Endometrial microvascular endothelial cells (primary cell): ENCODE measurements around the gene TIAM1. TPM values are rescaled to one million over a fixed set of nuclear protein-coding genes. Genes with fewer than 3 reads are reported as not detected.

Experiments used
- in situ Hi-C: cut with HindIII; loops from 2 replicates; pipeline ENCODE4 v1.10.0; 2017; ENCODE audit warnings: low sequenced_read_pairs, low pct_unique_long_range_greater_than_20kb; ENCODE audit errors: inconsistent ontology term
- total RNA-seq: library from RNA; depleted of rRNA; stranded (reverse); fragments of >200 nt; gene quantifications from one replicate; pipeline ENCODE4 v1.2.3, GENCODE V29; 2015; ENCODE audit errors: inconsistent ontology term

The TIAM1 gene
- total RNA-seq, 1 donor from 2014 or later = 4.5 TPM

GRCh38 chr21:31265366-31266013 is 78.6 kb downstream of the TIAM1 start:
- in situ Hi-C loops = no loop called here

GRCh38 chr21:31264574-31264973 is 79.5 kb downstream of the TIAM1 start:
- in situ Hi-C loops = no loop called here

- in situ Hi-C loops = no loop called here
Observed at GRCh38 chr21:31262728-31263127, 81.3 kb downstream of the TIAM1 start.

- in situ Hi-C loops = no loop called here
Observed at GRCh38 chr21:31261759-31262158, 82.3 kb downstream of the TIAM1 start.

GRCh38 chr21:31260790-31261189 is 83.3 kb downstream of the TIAM1 start:
- in situ Hi-C loops = no loop called here

- in situ Hi-C loops = no loop called here
Observed at GRCh38 chr21:31258073-31258472, 86.0 kb downstream of the TIAM1 start.

- in situ Hi-C loops = no loop called here
Observed at GRCh38 chr21:31257265-31257664, 86.8 kb downstream of the TIAM1 start.

GRCh38 chr21:31255896-31256295 is 88.2 kb downstream of the TIAM1 start:
- in situ Hi-C loops = no loop called here

- in situ Hi-C loops = no loop called here
Observed at GRCh38 chr21:31255036-31255435, 89.0 kb downstream of the TIAM1 start.

GRCh38 chr21:31254131-31254530 is 89.9 kb downstream of the TIAM1 start:
- in situ Hi-C loops = no loop called here

- in situ Hi-C loops = no loop called here
Observed at GRCh38 chr21:31253684-31254083, 90.4 kb downstream of the TIAM1 start.

- in situ Hi-C loops = no loop called here
Observed at GRCh38 chr21:31252611-31253010, 91.5 kb downstream of the TIAM1 start.

- in situ Hi-C loops = no loop called here
Observed at GRCh38 chr21:31252091-31252490, 92.0 kb downstream of the TIAM1 start.

- in situ Hi-C loops = no loop called here
Observed at GRCh38 chr21:31251686-31252085, 92.4 kb downstream of the TIAM1 start.

- in situ Hi-C loops = no loop called here
Observed at GRCh38 chr21:31248598-31248997, 95.5 kb downstream of the TIAM1 start.

GRCh38 chr21:31243611-31244010 is 100.5 kb downstream of the TIAM1 start:
- in situ Hi-C loops = no loop called here

- in situ Hi-C loops = no loop called here
Observed at GRCh38 chr21:31236528-31236927, 107.5 kb downstream of the TIAM1 start.

GRCh38 chr21:31235671-31236450 is 108.2 kb downstream of the TIAM1 start:
- in situ Hi-C loops = no loop called here

GRCh38 chr21:31234936-31235335 is 109.1 kb downstream of the TIAM1 start:
- in situ Hi-C loops = no loop called here

GRCh38 chr21:31233711-31234110 is 110.3 kb downstream of the TIAM1 start:
- in situ Hi-C loops = no loop called here
